ENCODE measurements around the gene LYL1. TPM values are rescaled to one million over a fixed set of nuclear protein-coding genes. Genes with fewer than 3 reads are reported as not detected.

LYL1 gene
- total and polyA plus RNA-seq, 9 of the 15 experiments (the other 6 are each of a cell fraction or from before 2014, with no cell fraction given) = 1.3 to 266 (median 34.0) TPM

GRCh38 chr19:13150187-13150930 is 47.7 kb upstream of the LYL1 start, which contains the start of the genes IER2 and STX10 (continued):
- TF ChIP-seq PRDM10 (IDR thresholded peaks at IDR 0.05; ENCODE audit: partially characterized antibody) (peak; percentile 7), FOXP4 (CRISPR knock-in tag; IDR thresholded peaks at IDR 0.05; ENCODE audit: borderline replicate concordance) (peak; percentile 50; the same call in 1 of the 2 replicates), ZNF140 (CRISPR knock-in tag; IDR thresholded peaks at IDR 0.05) (no peak), PPARD (CRISPR knock-in tag; IDR thresholded peaks at IDR 0.05) (no peak), ZSCAN32 (CRISPR knock-in tag; IDR thresholded peaks at IDR 0.05) (no peak), L3MBTL2 (IDR thresholded peaks at IDR 0.05) (peak; percentile 61), ARID4B (CRISPR knock-in tag; IDR thresholded peaks at IDR 0.05) (peak; percentile 87), IRF9 (tag; IDR thresholded peaks at IDR 0.05) (no peak), ZNF431 (CRISPR knock-in tag; IDR thresholded peaks at IDR 0.05) (no peak), GABPB1 (CRISPR knock-in tag; IDR thresholded peaks at IDR 0.05) (peak; percentile 98), DLX4 (CRISPR knock-in tag; IDR thresholded peaks at IDR 0.05) (no peak), DNMT1 (IDR thresholded peaks at IDR 0.05) (peak; percentile 92; the same call in 1 of the 2 replicates), HIVEP1 (CRISPR knock-in tag; IDR thresholded peaks at IDR 0.05) (no peak; the same call in 1 of the 2 replicates)

Measured in K562 (cell line).